ENCODE results near the gene PLCB4. TPM values are rescaled to one million over a fixed set of nuclear protein-coding genes. Genes with fewer than 3 reads are reported as not detected.
A peak's percentile ranks its signal among the peaks of the same experiment; 100 is the strongest.

PLCB4 gene
- total and polyA plus RNA-seq, 2 experiments from 2014 or later = 31.6 to 39.2 TPM

GRCh38 chr20:9134346-9134745, 65.5 kb downstream of the PLCB4 start:
- H3K27ac ChIP-seq = no peak overlapping the region
- H3K27me3 ChIP-seq = no peaks in the 10 kb centered on the region
- TF ChIP-seq, protein P1, sequence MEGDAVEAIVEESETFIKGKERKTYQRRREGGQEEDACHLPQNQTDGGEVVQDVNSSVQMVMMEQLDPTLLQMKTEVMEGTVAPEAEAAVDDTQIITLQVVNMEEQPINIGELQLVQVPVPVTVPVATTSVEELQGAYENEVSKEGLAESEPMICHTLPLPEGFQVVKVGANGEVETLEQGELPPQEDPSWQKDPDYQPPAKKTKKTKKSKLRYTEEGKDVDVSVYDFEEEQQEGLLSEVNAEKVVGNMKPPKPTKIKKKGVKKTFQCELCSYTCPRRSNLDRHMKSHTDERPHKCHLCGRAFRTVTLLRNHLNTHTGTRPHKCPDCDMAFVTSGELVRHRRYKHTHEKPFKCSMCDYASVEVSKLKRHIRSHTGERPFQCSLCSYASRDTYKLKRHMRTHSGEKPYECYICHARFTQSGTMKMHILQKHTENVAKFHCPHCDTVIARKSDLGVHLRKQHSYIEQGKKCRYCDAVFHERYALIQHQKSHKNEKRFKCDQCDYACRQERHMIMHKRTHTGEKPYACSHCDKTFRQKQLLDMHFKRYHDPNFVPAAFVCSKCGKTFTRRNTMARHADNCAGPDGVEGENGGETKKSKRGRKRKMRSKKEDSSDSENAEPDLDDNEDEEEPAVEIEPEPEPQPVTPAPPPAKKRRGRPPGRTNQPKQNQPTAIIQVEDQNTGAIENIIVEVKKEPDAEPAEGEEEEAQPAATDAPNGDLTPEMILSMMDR (IDR thresholded peaks at IDR 0.05; ENCODE audit: low read depth, low read length) = no peak
- DNase-seq (ENCODE audit: low read depth in 1 of 2, low spot score in 1 of 2) = no peak
- no peak overlapping the region for H3K4me3 ChIP-seq
- H3K9me3 ChIP-seq (ENCODE audit: low read depth) = no peaks in the 10 kb centered on the region
- no peaks in the 10 kb centered on the region for H3K4me1 ChIP-seq (ENCODE audit: low read depth)
- no peaks in the 10 kb centered on the region for H3K36me3 ChIP-seq

- DNase-seq (ENCODE audit: low read depth in 1 of 2, low spot score in 1 of 2) = no peak
- H3K4me3 ChIP-seq = no peak overlapping the region
- H3K27ac ChIP-seq = no peak overlapping the region
- H3K36me3 ChIP-seq = no peaks in the 10 kb centered on the region
- H3K9me3 ChIP-seq (ENCODE audit: low read depth) = no peaks in the 10 kb centered on the region
- H3K27me3 ChIP-seq = no peaks in the 10 kb centered on the region
- H3K4me1 ChIP-seq (ENCODE audit: low read depth) = no peaks in the 10 kb centered on the region
- TF ChIP-seq, protein P1 (IDR thresholded peaks at IDR 0.05; ENCODE audit: low read depth, low read length) = no peak
Observed at GRCh38 chr20:9136114-9136513, 67.2 kb downstream of the PLCB4 start.

DNA sequence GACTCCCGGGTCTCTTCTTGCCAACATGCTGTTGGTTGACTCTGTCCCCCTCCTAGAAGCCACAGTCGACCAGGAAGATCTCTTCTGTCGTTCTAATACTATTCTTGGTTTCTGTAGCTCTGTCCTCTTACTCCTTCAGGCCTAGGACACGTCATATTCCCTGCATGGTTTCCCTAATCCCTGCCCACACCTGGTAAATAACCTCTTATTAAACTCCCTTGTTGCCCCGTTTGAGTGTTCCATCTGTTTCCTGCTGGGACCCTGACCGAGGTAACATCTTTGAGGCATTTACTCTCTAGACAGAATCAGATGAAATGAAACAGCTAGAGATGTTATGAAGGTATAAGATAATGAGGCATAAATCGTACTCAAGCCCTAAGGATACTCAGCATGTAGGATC, 68.1 kb downstream of the PLCB4 start:
- TF ChIP-seq, protein P1 (IDR thresholded peaks at IDR 0.05; ENCODE audit: low read depth, low read length) = no peak
- Histone ChIP-seq H3K9me3 (ENCODE audit: low read depth) (no peaks in the 10 kb centered on the region), H3K27ac (no peak overlapping the region), H3K36me3 (no peaks in the 10 kb centered on the region), H3K4me3 (no peak overlapping the region), H3K4me1 (ENCODE audit: low read depth) (no peaks in the 10 kb centered on the region), H3K27me3 (no peaks in the 10 kb centered on the region)
- DNase-seq (ENCODE audit: low read depth in 1 of 2, low spot score in 1 of 2) = no peak

DNA sequence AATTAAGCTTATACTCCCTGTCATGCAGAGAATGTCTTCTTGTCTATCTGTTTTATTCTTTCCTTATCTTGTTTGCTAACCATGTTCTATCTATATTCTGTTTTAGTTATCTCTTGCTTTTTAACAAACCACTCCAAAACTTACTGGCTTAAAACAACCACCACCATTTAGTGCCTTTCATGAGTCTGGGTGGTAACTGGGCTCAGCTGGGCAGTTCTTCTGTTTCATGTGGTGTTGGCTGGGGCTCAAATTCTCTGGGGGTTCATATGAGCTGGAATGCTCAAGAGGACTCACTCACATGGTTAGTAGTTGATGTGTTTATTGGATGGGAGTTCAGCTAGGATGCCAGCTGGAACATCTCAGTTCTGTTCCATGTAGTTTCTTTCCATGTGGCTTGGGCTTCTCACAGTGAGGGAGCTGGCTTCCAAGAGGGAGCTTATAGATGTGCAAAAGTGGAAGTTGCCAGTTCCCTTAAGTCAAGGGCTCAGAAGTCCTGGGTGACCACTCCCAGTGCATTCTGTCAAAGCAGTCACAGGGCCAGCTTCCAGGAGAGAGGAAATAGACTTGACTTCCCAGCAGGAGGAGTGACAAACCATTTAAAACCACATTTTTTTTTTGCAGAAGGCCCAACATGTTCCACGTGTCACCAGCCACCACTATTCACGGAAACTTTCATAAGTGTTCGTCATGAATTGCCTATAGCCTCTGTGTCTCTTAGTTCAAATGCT, 70.4 kb downstream of the PLCB4 start:
- DNase-seq (ENCODE audit: low read depth in 1 of 2, low spot score in 1 of 2) = no peak
- Histone ChIP-seq H3K27ac (no peak overlapping the region), H3K36me3 (no peaks in the 10 kb centered on the region), H3K4me1 (ENCODE audit: low read depth) (no peaks in the 10 kb centered on the region), H3K27me3 (no peaks in the 10 kb centered on the region), H3K9me3 (ENCODE audit: low read depth) (no peaks in the 10 kb centered on the region), H3K4me3 (no peak overlapping the region)
- TF ChIP-seq, protein P1 (IDR thresholded peaks at IDR 0.05; ENCODE audit: low read depth, low read length) = no peak

GRCh38 chr20:9140162-9140760, 71.4 kb downstream of the PLCB4 start:
- DNase-seq (ENCODE audit: low read depth in 1 of 2, low spot score in 1 of 2) = no peak
- H3K4me1 ChIP-seq (ENCODE audit: low read depth) = no peaks in the 10 kb centered on the region
- H3K27me3 ChIP-seq = no peaks in the 10 kb centered on the region
- peak overlapping the region; percentile 10 for H3K27ac ChIP-seq
- no peaks in the 10 kb centered on the region for H3K36me3 ChIP-seq
- H3K4me3 ChIP-seq = no peak overlapping the region
- TF ChIP-seq, protein P1 (IDR thresholded peaks at IDR 0.05; ENCODE audit: low read depth, low read length) = no peak
- no peaks in the 10 kb centered on the region for H3K9me3 ChIP-seq (ENCODE audit: low read depth)

Measured in cardiac muscle cell (in vitro differentiated cells and primary cell).